Uterus (tissue), 4 donors: Measurements from ENCODE around the gene LGALS7. TPM values are rescaled to one million over a fixed set of nuclear protein-coding genes. Genes with fewer than 3 reads are reported as not detected.
"Not testable (repeated sequence)": the region's sequence is repeated elsewhere in the genome, so short reads cannot be mapped to it uniquely, and the experiment has no call there.

Source experiments
- DNase-seq, 2 donors: peaks; one replicate each; pipeline ENCODE4 v3.0.0-alpha.2; 2019 to 2020
- H3K27ac ChIP-seq, 2 donors: fragments of 200-600 bp; sonication (generic); 1 replicate in 1 of 2; 2 replicates in 1 of 2; pipeline ENCODE4 v1.5.1; 2016 to 2018
- H3K27me3 ChIP-seq, 2 donors: fragments of 200-600 bp; sonication (generic); one replicate each; pipeline ENCODE4 v1.5.1; 2018 to 2019; ENCODE audit warnings: control low read depth in 1 of 2
- H3K36me3 ChIP-seq, 2 donors: fragments of 200-600 bp; sonication (generic); one replicate each; pipeline ENCODE4 v1.5.1; 2019; ENCODE audit warnings: control low read depth in 1 of 2
- H3K4me1 ChIP-seq, 2 donors: fragments of 200-600 bp; sonication (generic); one replicate each; pipeline ENCODE4 v1.5.1; 2018 to 2019; ENCODE audit warnings: control low read depth in 1 of 2
- H3K4me3 ChIP-seq, 2 donors: fragments of 200-600 bp; sonication (generic); 1 replicate in 1 of 2; 2 replicates in 1 of 2; pipeline ENCODE4 v1.5.1; 2018 to 2019; ENCODE audit warnings: mild to moderate bottlenecking in 1 of 2
- H3K9me3 ChIP-seq, 2 donors: fragments of 200-600 bp; sonication (generic); one replicate each; pipeline ENCODE4 v1.5.1; 2019; ENCODE audit warnings: control low read depth in 1 of 2
- POLR2A ChIP-seq, 2 donors: fragments of 450-650 bp; IDR thresholded peaks; one replicate each; pipeline ENCODE4 v1.6.1; 2016; ENCODE audit warnings: antibody characterized with exemption in 2 of 2, mild to moderate bottlenecking in 1 of 2, moderate library complexity in 1 of 2
- intact Hi-C: fragments of 100-400 bp; cut with DNase I; formaldehyde crosslinking; loops from one replicate; pipeline ENCODE4 v1.15.1; 2023; ENCODE audit warnings: low total_unique reads
- total RNA-seq, 4 donors: library from RNA; depleted of rRNA in 3 of 4; stranded (reverse); fragments of >200 nt in 3 of 4; gene quantifications; one replicate each; pipeline versions ENCODE4 v1.1.0 to v1.2.4, GENCODE V29; 2014 to 2023
- TF ChIP-seq, protein P1 (sequence below), 4 experiments: fragments of 200-600 bp in 2 of 4; fragments of 450-650 bp in 2 of 4; sonication (generic) in 2 of 4; IDR thresholded peaks; one replicate each; pipeline ENCODE4 v1.5.1; 2016 to 2019; ENCODE audit warnings: antibody characterized with exemption in 4 of 4, mild to moderate bottlenecking in 2 of 4, moderate library complexity in 1 of 4
- donor health status: DM: yes; HTN: yes; CAD: no.

Gene LGALS7
- total RNA-seq, 4 donors from 2014 or later: 2.6 TPM; not detected in 3

DNA sequence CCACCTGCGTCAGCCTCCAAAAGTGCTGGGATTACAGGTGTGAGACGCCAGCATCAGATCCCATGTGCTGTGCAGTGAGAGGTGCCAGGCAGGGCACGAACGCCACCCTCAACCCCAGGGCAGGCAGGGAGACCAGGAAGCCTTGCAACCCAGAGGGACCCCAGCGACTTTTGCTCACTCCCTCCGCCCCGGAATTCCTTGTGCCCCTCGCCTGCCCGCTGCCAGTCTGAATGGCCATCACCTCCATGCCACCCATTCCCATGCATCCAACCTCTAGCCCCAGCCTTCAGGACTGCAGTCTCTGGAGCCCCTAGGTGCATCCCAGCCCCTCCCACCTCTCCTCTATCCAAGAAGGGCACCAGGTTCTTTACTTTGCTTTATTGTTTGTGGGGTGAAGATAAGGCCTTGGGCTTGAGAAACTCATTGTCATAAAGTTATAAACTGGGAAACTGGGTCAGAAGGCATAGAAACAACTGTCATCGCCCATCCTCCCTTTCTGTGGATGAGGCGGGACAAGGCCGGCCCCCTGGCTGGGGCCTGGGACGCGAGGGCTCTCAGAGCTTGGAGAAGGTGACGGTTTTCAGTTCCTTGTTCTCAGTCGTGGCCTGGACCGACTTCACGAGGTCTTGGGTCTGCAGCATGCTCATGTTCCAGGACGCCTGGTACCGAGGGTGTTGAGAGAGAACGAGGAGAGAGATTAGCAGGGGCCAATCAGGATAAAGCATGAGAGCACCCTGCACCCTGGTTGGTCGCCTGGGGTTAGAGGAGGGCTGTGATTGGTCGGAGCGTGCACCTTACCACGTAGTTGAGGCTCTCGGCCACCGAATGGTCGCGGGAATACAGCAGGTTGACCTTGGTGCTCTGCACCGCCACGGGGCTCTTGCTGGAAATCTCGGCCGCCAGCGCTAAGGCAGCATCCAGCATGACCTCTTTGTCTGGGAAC lies 42.0 kb upstream of the LGALS7 start:
- H3K4me3 ChIP-seq: no peak overlapping the region
- TF ChIP-seq, protein P1, sequence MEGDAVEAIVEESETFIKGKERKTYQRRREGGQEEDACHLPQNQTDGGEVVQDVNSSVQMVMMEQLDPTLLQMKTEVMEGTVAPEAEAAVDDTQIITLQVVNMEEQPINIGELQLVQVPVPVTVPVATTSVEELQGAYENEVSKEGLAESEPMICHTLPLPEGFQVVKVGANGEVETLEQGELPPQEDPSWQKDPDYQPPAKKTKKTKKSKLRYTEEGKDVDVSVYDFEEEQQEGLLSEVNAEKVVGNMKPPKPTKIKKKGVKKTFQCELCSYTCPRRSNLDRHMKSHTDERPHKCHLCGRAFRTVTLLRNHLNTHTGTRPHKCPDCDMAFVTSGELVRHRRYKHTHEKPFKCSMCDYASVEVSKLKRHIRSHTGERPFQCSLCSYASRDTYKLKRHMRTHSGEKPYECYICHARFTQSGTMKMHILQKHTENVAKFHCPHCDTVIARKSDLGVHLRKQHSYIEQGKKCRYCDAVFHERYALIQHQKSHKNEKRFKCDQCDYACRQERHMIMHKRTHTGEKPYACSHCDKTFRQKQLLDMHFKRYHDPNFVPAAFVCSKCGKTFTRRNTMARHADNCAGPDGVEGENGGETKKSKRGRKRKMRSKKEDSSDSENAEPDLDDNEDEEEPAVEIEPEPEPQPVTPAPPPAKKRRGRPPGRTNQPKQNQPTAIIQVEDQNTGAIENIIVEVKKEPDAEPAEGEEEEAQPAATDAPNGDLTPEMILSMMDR (IDR thresholded peaks at IDR 0.05): no peak
- no peak for TF ChIP-seq POLR2A (IDR thresholded peaks at IDR 0.05)
- no peaks in the 10 kb centered on the region for H3K27me3 ChIP-seq
- H3K4me1 ChIP-seq: no peaks in the 10 kb centered on the region
- H3K9me3 ChIP-seq: no peaks in the 10 kb centered on the region
- no peak overlapping the region for H3K27ac ChIP-seq
- H3K36me3 ChIP-seq: no peaks in the 10 kb centered on the region
- no peak for DNase-seq
- intact Hi-C loops: no loop called here

DNA sequence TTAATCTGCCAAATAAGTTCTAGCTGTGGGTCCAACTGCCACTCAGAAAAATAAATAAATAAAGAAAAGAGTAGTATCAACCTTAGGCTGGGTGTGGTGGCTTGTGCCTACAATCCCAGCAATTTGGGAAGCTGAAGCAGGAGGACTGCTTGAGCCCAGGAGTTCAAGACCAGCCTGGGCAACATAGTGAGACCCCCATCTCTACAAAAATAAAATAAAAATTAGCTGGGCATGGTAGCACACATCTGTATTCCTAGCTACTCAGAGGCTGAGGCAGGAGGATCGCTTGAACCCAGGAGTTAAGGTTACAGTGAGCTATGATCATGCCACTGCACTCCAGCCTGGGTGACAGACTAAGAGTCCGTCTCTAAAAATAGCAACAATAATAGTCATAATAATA lies 40.6 kb upstream of the LGALS7 start:
- H3K27me3 ChIP-seq, intact Hi-C loops, H3K36me3 ChIP-seq, H3K4me1 ChIP-seq, H3K9me3 ChIP-seq, H3K27ac ChIP-seq, H3K4me3 ChIP-seq, DNase-seq: not testable (repeated sequence)

DNA sequence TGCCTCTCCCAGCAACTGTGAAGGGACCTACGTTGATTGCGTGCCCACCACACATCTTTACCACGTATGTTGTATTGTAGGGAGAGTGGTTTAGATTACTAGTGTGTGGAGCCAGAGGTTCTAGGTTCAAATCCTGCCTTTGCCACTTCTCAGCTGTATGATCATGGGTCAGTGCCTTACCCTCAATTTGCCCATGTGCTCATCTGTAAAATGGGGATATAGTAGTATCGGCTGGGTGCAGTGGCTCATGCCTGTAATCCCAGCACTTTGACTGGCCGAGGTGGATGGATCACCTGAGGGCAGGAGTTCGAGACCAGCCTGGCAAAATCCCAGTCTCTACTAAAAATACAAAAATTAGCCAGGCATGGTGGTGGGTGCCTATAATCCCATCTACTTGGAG lies 40.0 kb upstream of the LGALS7 start:
- no peaks in the 10 kb centered on the region for H3K9me3 ChIP-seq
- no peaks in the 10 kb centered on the region for H3K4me1 ChIP-seq
- H3K36me3 ChIP-seq: no peaks in the 10 kb centered on the region
- H3K4me3 ChIP-seq: no peak overlapping the region
- no peak for TF ChIP-seq POLR2A (IDR thresholded peaks at IDR 0.05)
- TF ChIP-seq, protein P1 (IDR thresholded peaks at IDR 0.05): no peak
- intact Hi-C loops: no loop called here
- no peak overlapping the region for H3K27ac ChIP-seq
- H3K27me3 ChIP-seq: no peaks in the 10 kb centered on the region
- DNase-seq: no peak

DNA sequence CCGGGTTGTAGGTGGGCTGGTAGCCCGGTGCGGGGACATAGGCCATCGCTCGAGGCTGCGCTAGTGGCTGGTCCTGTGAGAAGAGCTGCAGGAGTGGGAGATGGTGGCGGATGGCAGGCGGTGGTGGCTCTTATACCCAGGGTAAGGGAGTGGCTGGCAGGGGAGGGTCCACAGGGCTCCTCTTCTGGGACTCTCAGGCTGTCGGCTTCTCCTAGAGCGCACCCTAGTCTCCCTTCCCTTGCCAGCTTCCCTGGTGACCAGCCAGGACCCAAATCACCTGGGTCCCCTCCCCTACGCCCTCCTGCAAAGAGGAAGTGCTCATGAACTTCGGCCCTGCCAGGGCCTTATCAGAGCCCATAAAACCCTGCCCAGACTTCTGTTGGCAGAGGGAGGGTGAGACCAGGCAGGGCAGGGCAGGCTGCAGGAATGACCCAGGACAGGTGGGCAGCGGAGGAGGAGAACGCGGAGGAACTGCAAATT lies 39.6 kb upstream of the LGALS7 start, which contains the start of gene LGALS4:
LGALS4 (minus strand) TSS at position 105 of the 480 bp plus-strand sequence; CDS start at position 46, 59 bp downstream.
- H3K36me3 ChIP-seq: no peaks in the 10 kb centered on the region
- DNase-seq: no peak
- no peaks in the 10 kb centered on the region for H3K4me1 ChIP-seq
- H3K9me3 ChIP-seq: no peaks in the 10 kb centered on the region
- TF ChIP-seq, protein P1 (IDR thresholded peaks at IDR 0.05): no peak
- TF ChIP-seq POLR2A (IDR thresholded peaks at IDR 0.05): no peak
- H3K27me3 ChIP-seq: no peaks in the 10 kb centered on the region
- no peak within 1 kb of the TSS for H3K27ac ChIP-seq
- intact Hi-C loops: no loop called here
- H3K4me3 ChIP-seq: no peak within 1 kb of the TSS

DNA sequence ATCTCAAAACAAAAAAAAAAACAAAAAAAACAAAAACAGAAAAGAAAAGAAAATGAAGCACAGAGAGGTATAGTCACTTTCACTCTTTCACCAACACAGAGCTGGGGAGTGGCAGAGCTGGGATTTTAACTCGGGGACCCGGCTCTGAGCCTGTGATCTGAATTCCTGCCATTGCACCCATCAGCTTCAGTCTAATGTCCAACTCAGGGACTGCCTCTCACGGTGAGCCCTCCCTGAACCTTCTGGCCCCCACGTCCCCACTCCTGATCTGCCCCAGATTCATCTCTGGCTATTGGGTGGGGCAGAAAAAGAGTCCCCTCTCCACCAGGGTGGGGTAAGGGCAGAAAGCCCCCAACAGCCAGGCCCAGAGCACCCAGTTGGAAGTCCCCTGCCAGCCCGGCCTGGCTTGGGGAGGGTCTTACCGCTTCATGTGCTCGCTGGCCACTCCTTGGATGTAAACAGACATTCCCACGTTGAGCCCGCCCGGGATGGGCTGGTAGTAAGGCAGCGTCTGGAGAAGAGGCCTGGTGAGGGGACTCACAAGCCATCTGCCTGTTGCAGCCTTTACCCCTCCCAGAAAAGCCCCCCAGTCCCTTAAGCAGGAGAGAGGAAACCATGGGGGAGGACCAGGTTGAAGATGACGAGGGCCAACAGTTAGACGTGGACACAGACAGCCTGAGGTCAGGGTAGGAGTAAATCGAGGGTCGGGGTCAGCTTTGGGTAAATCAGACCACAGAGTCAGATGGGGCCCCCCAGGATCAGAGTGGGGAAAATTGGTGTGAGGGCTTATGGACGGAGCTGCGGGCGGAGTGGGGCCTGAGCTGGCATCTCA lies 38.9 kb upstream of the LGALS7 start:
- Histone ChIP-seq H3K4me3 (no peak overlapping the region), H3K27ac (no peak overlapping the region), H3K9me3 (no peaks in the 10 kb centered on the region), H3K27me3 (no peaks in the 10 kb centered on the region), H3K4me1 (no peaks in the 10 kb centered on the region), H3K36me3 (no peaks in the 10 kb centered on the region)
- DNase-seq: no peak
- intact Hi-C loops: no loop called here
- no peak for TF ChIP-seq POLR2A (IDR thresholded peaks at IDR 0.05)
- TF ChIP-seq, protein P1 (IDR thresholded peaks at IDR 0.05): no peak
